HepG2 (cell line): Measurements from ENCODE around the gene ERBB4. TPM values are rescaled to one million over a fixed set of nuclear protein-coding genes. Genes with fewer than 3 reads are reported as not detected.

Experiments
- ATAC-seq: fragments of 200-7000 bp; cut with Tn5 transposase; 3 replicates; pipeline ENCODE4 v1.9.1; 2020; ENCODE audit warnings: mild to moderate bottlenecking, moderate library complexity
- BruUV-seq: library from RNA; stranded (reverse); fragments of 400-500 nt; replicated peaks from 2 replicates; lab custom pipeline; 2021; lab: Mats Ljungman, UMichigan
- CTCF ChIA-PET: fragments of 300-600 bp; formaldehyde crosslinking; extraction: SDS; loops from one replicate; lab custom pipeline; 2021; ENCODE audit warnings: low total read pairs, inconsistent platforms, low intra/inter-chr PET ratio; lab: Yijun Ruan, JAX
- POLR2A ChIA-PET: fragments of 350-600 bp; sonication (Branson Sonifier 250); formaldehyde crosslinking; loops from one replicate; lab custom pipeline; 2020; ENCODE audit warnings: antibody characterized with exemption, inconsistent platforms; lab: Yijun Ruan, JAX
- DNase-seq: peaks from one replicate; pipeline ENCODE4 v3.0.0-alpha.2; 2015; ENCODE audit warnings: low spot score
- FAIRE-seq: peaks from 3 replicates; lab custom pipeline; 2011; peaks lifted over from hg19 to GRCh38; lab: Jason Lieb, UNC
- H2AFZ ChIP-seq: one replicate; pipeline ENCODE4 v1.6.1; 2011; ENCODE audit warnings: low read length, inconsistent platforms
- H3K27ac ChIP-seq: fragments of 300-600 bp; 3 replicates; pipeline ENCODE4 v1.8.0; 2011; ENCODE audit warnings: mixed run types, mild to moderate bottlenecking, mixed read lengths, low read length, inconsistent platforms; ENCODE audit not compliant: insufficient read depth; ENCODE audit errors: extremely low read length
- H3K27me3 ChIP-seq, 2 experiments: fragments of 200-600 bp in 1 of 2; 2 replicates in 1 of 2; 3 replicates in 1 of 2; pipeline versions ENCODE4 v1.6.0 to v1.8.0; 2011; ENCODE audit warnings: low read length in 2 of 2, mild to moderate bottlenecking in 2 of 2, moderate library complexity in 2 of 2, inconsistent platforms in 1 of 2; ENCODE audit not compliant: insufficient read depth in 2 of 2, control insufficient read depth in 1 of 2
- H3K36me3 ChIP-seq, 2 experiments: fragments of 200-600 bp in 1 of 2; replicated peaks in 1 of 2; 2 replicates in 1 of 2; 3 replicates in 1 of 2; pipeline versions ENCODE4 v1.5.1 to v1.8.0; 2011; ENCODE audit warnings: low read length in 2 of 2, inconsistent platforms in 1 of 2; ENCODE audit not compliant: insufficient read depth in 2 of 2, control insufficient read depth in 1 of 2
- H3K4me1 ChIP-seq: 2 replicates; pipeline ENCODE4 v1.5.1; 2012; ENCODE audit warnings: low read length, inconsistent platforms; ENCODE audit not compliant: insufficient read depth
- H3K4me2 ChIP-seq: 2 replicates; pipeline ENCODE4 v1.6.0; 2011; ENCODE audit warnings: low read depth, low read length, inconsistent platforms
- H3K4me3 ChIP-seq, 3 experiments: fragments of 200-600 bp in 1 of 3; sonication (generic), shearing (Covaris generic) in 1 of 3; replicated peaks in 1 of 3; 2 replicates each; pipeline ENCODE4 v1.5.1; 2011 to 2016; ENCODE audit warnings: low read length in 3 of 3, inconsistent platforms in 2 of 3, low read depth in 2 of 3, mild to moderate bottlenecking in 2 of 3, control low read depth in 1 of 3, mixed read lengths in 1 of 3; ENCODE audit not compliant: insufficient read depth in 1 of 3
- H3K79me2 ChIP-seq: one replicate; pipeline ENCODE4 v1.6.1; 2011; ENCODE audit warnings: low read length, inconsistent platforms; ENCODE audit not compliant: insufficient read depth
- H3K9ac ChIP-seq: 2 replicates; pipeline ENCODE4 v1.6.0; 2011; ENCODE audit warnings: mild to moderate bottlenecking, low read depth, low read length, inconsistent platforms; ENCODE audit not compliant: insufficient read depth
- H3K9me3 ChIP-seq: 2 replicates; pipeline ENCODE4 v1.5.1; 2012; ENCODE audit warnings: mild to moderate bottlenecking, low read length
- H4K20me1 ChIP-seq: 2 replicates; pipeline ENCODE4 v1.6.0; 2011; ENCODE audit warnings: inconsistent platforms, mild to moderate bottlenecking, low read length, moderate library complexity; ENCODE audit not compliant: insufficient read depth
- ATM ChIP-seq: fragments of 450-650 bp; IDR thresholded peaks from 2 replicates; pipeline ENCODE4 v1.7.1; 2017; ENCODE audit warnings: mild to moderate bottlenecking, borderline replicate concordance
- BCLAF1 ChIP-seq: fragments of 450-650 bp; IDR thresholded peaks from 2 replicates; pipeline ENCODE4 v1.6.1; 2017; ENCODE audit warnings: mild to moderate bottlenecking
- CBFB ChIP-seq: sonication (generic); formaldehyde crosslinking; IDR thresholded peaks from 2 replicates; pipeline ENCODE4 v1.4.0; 2020; ENCODE audit warnings: missing genetic modification reagents
- JARID2 ChIP-seq: sonication (generic); formaldehyde crosslinking; IDR thresholded peaks from 2 replicates; pipeline ENCODE4 v1.8.1; 2023; ENCODE audit warnings: missing genetic modification reagents, inconsistent platforms; ENCODE audit not compliant: insufficient replicate concordance
- RBM39 ChIP-seq: fragments of 200-400 bp; formaldehyde crosslinking; IDR thresholded peaks from one replicate; pipeline ENCODE4 v1.6.1; 2018; ENCODE audit warnings: antibody characterized with exemption, mild to moderate bottlenecking, low read depth, low read length; ENCODE audit not compliant: poor library complexity, severe bottlenecking
- ZBTB34 ChIP-seq: sonication (generic); formaldehyde crosslinking; IDR thresholded peaks from 2 replicates; pipeline ENCODE4 v1.8.0; 2022; ENCODE audit warnings: mild to moderate bottlenecking, missing genetic modification reagents
- ZNF33A ChIP-seq: sonication (generic); formaldehyde crosslinking; IDR thresholded peaks from 2 replicates; pipeline ENCODE4 v1.5.1; 2020; ENCODE audit warnings: missing genetic modification reagents, mild to moderate bottlenecking, moderate library complexity, borderline replicate concordance
- ZNF501 ChIP-seq: sonication (generic); formaldehyde crosslinking; IDR thresholded peaks from 2 replicates; pipeline ENCODE4 v1.5.1; 2020; ENCODE audit warnings: mild to moderate bottlenecking, moderate library complexity, missing genetic modification reagents
- ZUFSP ChIP-seq: sonication (generic); formaldehyde crosslinking; IDR thresholded peaks from 2 replicates; pipeline ENCODE4 v1.9.0; 2021; ENCODE audit warnings: missing genetic modification reagents, mild to moderate bottlenecking, borderline replicate concordance
- in situ Hi-C: cut with HindIII; loops from 2 replicates; pipeline ENCODE4 v1.10.0; 2017; ENCODE audit warnings: low pct_unique_long_range_greater_than_20kb; ENCODE audit not compliant: extremely low pct_ligation_motif_present
- intact Hi-C: fragments of 100-400 bp; cut with micrococcal nuclease; formaldehyde crosslinking; loops from one replicate; pipeline ENCODE4 v1.10.0; 2022; ENCODE audit not compliant: unreplicated experiment
- polyA plus RNA-seq, 8 experiments: library from polyadenylated mRNA; depleted of rRNA in 3 of 8; stranded (reverse) in 7 of 8; unstranded in 1 of 8; fragments of >200 nt; fragmentation: Illumina TruSeq in 4 of 8; extraction: Trizol in 4 of 8; gene quantifications; 2 replicates each; pipeline versions ENCODE4 v1.2.1 to v1.2.3, GENCODE V29; 2011 to 2016; ENCODE audit warnings: low read depth in 4 of 8, missing spikeins in 1 of 8, mixed read lengths in 1 of 8; ENCODE audit not compliant: insufficient read depth in 1 of 8
- total RNA-seq, 5 experiments: library from RNA; depleted of rRNA; stranded (reverse); fragments of >200 nt; fragmentation: Illumina TruSeq; extraction: Trizol; gene quantifications; 2 replicates each; pipeline ENCODE4 v1.2.3, GENCODE V29; 2016; ENCODE audit warnings: low read depth in 1 of 5

Gene ERBB4
- total and polyA plus RNA-seq, 2 of the 13 experiments (the other 11 are each of a cell fraction or from before 2014, with no cell fraction given): not detected

GRCh38 chr2:211477537-211478275 is 1060.9 kb downstream of the ERBB4 start (continued):
- TF ChIP-seq ZUFSP (CRISPR knock-in tag): no peak

- Histone ChIP-seq H3K9me3 (no peaks in the 10 kb centered on the region), H3K4me1 (no peaks in the 10 kb centered on the region), H3K27me3 (no peaks in the 10 kb centered on the region), H2AFZ (no peak overlapping the region), H3K4me2 (no peak overlapping the region), H3K4me3 (no peak overlapping the region), H3K79me2 (no peaks in the 10 kb centered on the region), H3K9ac (no peak overlapping the region), H3K27ac (no peak overlapping the region), H3K36me3 (no peaks in the 10 kb centered on the region), H4K20me1 (no peaks in the 10 kb centered on the region)
- in situ Hi-C loops (no loop called here), intact Hi-C loops (no loop called here)
- TF ChIP-seq ZBTB34 (CRISPR knock-in tag): no peak
- no peak for TF ChIP-seq ZNF33A (CRISPR knock-in tag)
- TF ChIP-seq BCLAF1: no peak
- TF ChIP-seq ZNF501: no peak
- no peak for TF ChIP-seq CBFB (CRISPR knock-in tag)
- no peak for TF ChIP-seq ATM
- TF ChIP-seq RBM39: no peak
- no peak for TF ChIP-seq JARID2
- DNase-seq: no peak
- ChIA-PET POLR2A (no interaction called here), CTCF (no interaction called here)
- no TSS peak for BruUV-seq
- FAIRE-seq: no peak
- ATAC-seq: no peak
These were observed 1065.5 kb downstream of the ERBB4 start for GRCh38 chr2:211473116-211473515.
